Measurements from ENCODE around the gene USP43.

The USP43 gene

DNA sequence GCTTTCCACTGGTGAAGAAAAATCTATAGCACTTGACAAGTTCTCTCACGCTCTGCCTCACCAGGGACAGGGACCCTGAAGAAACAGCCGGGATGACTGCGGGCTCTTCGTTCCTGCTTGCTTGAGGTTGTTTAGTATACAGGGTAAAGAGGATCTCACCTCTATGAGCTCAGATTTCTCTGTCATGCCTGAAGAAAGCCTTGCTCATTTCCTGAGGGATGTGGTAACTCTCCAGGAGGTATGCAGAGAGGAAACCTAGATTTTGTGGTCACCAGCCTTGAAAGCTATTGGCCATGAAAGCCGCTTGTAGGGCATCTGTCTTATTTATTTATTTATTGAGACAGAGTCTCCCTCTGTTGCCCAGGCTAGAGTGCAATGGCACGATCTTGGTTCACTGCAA, 23.2 kb downstream of the USP43 start:
- no peak overlapping the region for H3K9ac ChIP-seq
- no peak overlapping the region for H3K4me2 ChIP-seq
- H2AFZ ChIP-seq (ENCODE audit: low read depth), result no peak overlapping the region
- H3K36me3 ChIP-seq (ENCODE audit: insufficient read depth), result no peaks in the 10 kb centered on the region
- no peak overlapping the region for H3K27ac ChIP-seq
- no peaks in the 10 kb centered on the region for H3K79me2 ChIP-seq (ENCODE audit: insufficient read depth, low read depth)
- no peak overlapping the region for H3K4me3 ChIP-seq (IDR thresholded peaks at IDR 0.05; ENCODE audit: insufficient read depth, low read depth, low read length)
- TF ChIP-seq, protein P1, sequence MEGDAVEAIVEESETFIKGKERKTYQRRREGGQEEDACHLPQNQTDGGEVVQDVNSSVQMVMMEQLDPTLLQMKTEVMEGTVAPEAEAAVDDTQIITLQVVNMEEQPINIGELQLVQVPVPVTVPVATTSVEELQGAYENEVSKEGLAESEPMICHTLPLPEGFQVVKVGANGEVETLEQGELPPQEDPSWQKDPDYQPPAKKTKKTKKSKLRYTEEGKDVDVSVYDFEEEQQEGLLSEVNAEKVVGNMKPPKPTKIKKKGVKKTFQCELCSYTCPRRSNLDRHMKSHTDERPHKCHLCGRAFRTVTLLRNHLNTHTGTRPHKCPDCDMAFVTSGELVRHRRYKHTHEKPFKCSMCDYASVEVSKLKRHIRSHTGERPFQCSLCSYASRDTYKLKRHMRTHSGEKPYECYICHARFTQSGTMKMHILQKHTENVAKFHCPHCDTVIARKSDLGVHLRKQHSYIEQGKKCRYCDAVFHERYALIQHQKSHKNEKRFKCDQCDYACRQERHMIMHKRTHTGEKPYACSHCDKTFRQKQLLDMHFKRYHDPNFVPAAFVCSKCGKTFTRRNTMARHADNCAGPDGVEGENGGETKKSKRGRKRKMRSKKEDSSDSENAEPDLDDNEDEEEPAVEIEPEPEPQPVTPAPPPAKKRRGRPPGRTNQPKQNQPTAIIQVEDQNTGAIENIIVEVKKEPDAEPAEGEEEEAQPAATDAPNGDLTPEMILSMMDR (conservative IDR thresholded peaks at IDR 0.05; ENCODE audit: low read depth, low read length), result no peak
- no peaks in the 10 kb centered on the region for H3K4me1 ChIP-seq (ENCODE audit: low read depth, poor library complexity, severe bottlenecking)
- no peaks in the 10 kb centered on the region for H3K27me3 ChIP-seq (ENCODE audit: insufficient read depth, low read depth)
- H4K20me1 ChIP-seq (ENCODE audit: insufficient read depth), result no peaks in the 10 kb centered on the region

GRCh38 chr17:9669551-9670008, 24.3 kb downstream of the USP43 start:
- H3K27me3 ChIP-seq (ENCODE audit: insufficient read depth, low read depth), result no peaks in the 10 kb centered on the region
- no peak overlapping the region for H2AFZ ChIP-seq (ENCODE audit: low read depth)
- H3K4me3 ChIP-seq (IDR thresholded peaks at IDR 0.05; ENCODE audit: insufficient read depth, low read depth, low read length), result no peak overlapping the region
- no peak overlapping the region for H3K27ac ChIP-seq
- no peaks in the 10 kb centered on the region for H3K79me2 ChIP-seq (ENCODE audit: insufficient read depth, low read depth)
- no peak overlapping the region for H3K4me2 ChIP-seq
- H3K36me3 ChIP-seq (ENCODE audit: insufficient read depth), result no peaks in the 10 kb centered on the region
- no peak overlapping the region for H3K9ac ChIP-seq
- TF ChIP-seq, protein P1 (conservative IDR thresholded peaks at IDR 0.05; ENCODE audit: low read depth, low read length), result no peak
- H4K20me1 ChIP-seq (ENCODE audit: insufficient read depth), result no peaks in the 10 kb centered on the region
- H3K4me1 ChIP-seq (ENCODE audit: low read depth, poor library complexity, severe bottlenecking), result no peaks in the 10 kb centered on the region

DNA sequence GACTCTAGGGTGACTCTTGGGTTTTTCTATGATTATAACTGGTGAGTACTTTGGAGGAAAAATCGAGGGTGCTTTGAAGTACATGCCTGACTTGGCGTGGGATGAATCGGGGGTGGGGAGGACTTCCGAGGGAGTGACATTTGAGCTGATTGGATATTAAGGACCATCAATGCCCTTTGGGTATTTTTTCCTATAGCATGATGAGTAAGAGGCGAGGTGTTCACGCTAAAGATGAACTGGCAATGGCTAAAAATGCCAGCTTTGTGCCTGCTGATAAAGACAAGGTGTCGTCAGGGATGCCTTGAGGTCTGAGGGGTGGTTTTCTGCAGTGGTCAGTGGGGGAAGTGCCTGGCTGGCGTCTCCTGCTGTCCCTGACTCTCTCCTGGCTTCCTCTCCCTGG, 25.3 kb downstream of the USP43 start:
- Histone ChIP-seq H3K9ac (no peak overlapping the region), H2AFZ (ENCODE audit: low read depth) (no peak overlapping the region), H3K79me2 (ENCODE audit: insufficient read depth, low read depth) (no peaks in the 10 kb centered on the region), H3K27ac (no peak overlapping the region), H3K4me3 (IDR thresholded peaks at IDR 0.05; ENCODE audit: insufficient read depth, low read depth, low read length) (no peak overlapping the region), H3K36me3 (ENCODE audit: insufficient read depth) (no peaks in the 10 kb centered on the region), H3K27me3 (ENCODE audit: insufficient read depth, low read depth) (no peaks in the 10 kb centered on the region), H4K20me1 (ENCODE audit: insufficient read depth) (no peaks in the 10 kb centered on the region), H3K4me1 (ENCODE audit: low read depth, poor library complexity, severe bottlenecking) (no peaks in the 10 kb centered on the region), H3K4me2 (no peak overlapping the region)
- TF ChIP-seq, protein P1 (conservative IDR thresholded peaks at IDR 0.05; ENCODE audit: low read depth, low read length), result no peak

DNA sequence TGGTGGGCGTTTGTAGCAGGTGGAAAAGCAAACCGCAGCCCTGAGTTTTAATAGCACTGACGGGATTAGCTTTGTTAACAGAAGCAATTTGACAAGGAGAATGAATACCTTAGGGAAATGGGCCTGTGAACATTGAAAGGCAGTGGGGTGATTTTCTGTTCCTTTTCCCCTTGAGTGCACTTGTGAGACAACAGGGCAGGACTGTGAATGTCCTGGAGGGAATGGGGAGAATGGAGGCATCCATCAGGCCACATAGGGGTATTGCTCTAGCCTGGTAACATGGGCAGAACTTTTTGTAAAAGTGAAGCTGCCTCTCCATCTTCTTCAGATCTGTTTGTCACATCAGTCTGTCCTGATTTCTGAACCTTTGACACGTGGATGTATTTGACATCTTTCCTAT, 26.2 kb downstream of the USP43 start:
- H2AFZ ChIP-seq (ENCODE audit: low read depth), result no peak overlapping the region
- H3K9ac ChIP-seq, result no peak overlapping the region
- H3K4me2 ChIP-seq, result no peak overlapping the region
- no peaks in the 10 kb centered on the region for H3K79me2 ChIP-seq (ENCODE audit: insufficient read depth, low read depth)
- H3K27ac ChIP-seq, result no peak overlapping the region
- no peak overlapping the region for H3K4me3 ChIP-seq (IDR thresholded peaks at IDR 0.05; ENCODE audit: insufficient read depth, low read depth, low read length)
- no peaks in the 10 kb centered on the region for H3K27me3 ChIP-seq (ENCODE audit: insufficient read depth, low read depth)
- TF ChIP-seq, protein P1 (conservative IDR thresholded peaks at IDR 0.05; ENCODE audit: low read depth, low read length), result no peak
- no peaks in the 10 kb centered on the region for H4K20me1 ChIP-seq (ENCODE audit: insufficient read depth)
- H3K4me1 ChIP-seq (ENCODE audit: low read depth, poor library complexity, severe bottlenecking), result no peaks in the 10 kb centered on the region
- H3K36me3 ChIP-seq (ENCODE audit: insufficient read depth), result no peaks in the 10 kb centered on the region
